Measurements from ENCODE around the gene NDE1.
A peak's percentile ranks its signal among the peaks of the same experiment; 100 is the strongest.

Gene NDE1

DNA sequence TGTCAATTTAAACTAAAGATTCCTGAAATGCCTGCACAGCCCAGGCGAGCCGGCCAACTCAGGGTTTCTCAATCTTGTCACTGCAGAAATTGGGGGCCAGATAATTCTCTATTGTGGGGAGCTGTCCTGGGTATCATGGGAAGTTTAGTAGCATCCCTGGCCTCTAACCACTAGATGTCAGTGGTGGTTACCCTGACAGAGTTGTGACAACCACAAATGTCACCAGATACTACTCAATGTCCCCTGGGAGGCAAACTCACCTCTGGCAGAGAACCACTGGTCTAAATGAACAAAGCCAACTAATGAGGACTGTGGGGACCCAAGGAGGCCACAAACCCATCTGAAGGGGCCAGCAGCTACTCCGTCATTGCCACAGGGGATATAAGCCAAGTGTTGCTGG is 115.8 kb downstream of the NDE1 start:
- H3K4me3 ChIP-seq (ENCODE audit: low read depth, low read length): no peak overlapping the region
- peak; percentile 19 for DNase-seq (ENCODE audit: low read depth)
- TF ChIP-seq, protein P1, sequence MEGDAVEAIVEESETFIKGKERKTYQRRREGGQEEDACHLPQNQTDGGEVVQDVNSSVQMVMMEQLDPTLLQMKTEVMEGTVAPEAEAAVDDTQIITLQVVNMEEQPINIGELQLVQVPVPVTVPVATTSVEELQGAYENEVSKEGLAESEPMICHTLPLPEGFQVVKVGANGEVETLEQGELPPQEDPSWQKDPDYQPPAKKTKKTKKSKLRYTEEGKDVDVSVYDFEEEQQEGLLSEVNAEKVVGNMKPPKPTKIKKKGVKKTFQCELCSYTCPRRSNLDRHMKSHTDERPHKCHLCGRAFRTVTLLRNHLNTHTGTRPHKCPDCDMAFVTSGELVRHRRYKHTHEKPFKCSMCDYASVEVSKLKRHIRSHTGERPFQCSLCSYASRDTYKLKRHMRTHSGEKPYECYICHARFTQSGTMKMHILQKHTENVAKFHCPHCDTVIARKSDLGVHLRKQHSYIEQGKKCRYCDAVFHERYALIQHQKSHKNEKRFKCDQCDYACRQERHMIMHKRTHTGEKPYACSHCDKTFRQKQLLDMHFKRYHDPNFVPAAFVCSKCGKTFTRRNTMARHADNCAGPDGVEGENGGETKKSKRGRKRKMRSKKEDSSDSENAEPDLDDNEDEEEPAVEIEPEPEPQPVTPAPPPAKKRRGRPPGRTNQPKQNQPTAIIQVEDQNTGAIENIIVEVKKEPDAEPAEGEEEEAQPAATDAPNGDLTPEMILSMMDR (IDR thresholded peaks at IDR 0.05; ENCODE audit: control insufficient read depth, extremely low read depth, insufficient read depth): peak; percentile 87

DNA sequence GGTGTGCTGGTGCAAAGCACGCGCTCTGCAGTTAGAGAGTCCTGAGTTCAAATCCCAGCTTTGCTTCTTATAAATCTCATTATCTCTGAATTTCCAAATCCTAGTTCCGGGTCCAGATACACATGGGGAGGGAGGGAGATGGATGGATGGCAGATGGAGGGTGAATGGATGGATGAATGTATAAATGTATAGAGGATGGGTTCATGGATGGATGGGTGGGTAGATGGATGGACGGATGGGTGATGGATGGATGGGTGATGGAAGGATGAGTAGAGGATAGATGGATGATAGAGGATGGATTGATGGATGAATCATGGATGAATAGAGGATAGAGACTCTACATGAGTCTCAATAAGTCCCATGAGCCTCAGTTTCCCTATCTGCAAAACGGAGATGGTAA is 116.9 kb downstream of the NDE1 start:
- DNase-seq (ENCODE audit: low read depth): no peak
- TF ChIP-seq, protein P1 (IDR thresholded peaks at IDR 0.05; ENCODE audit: control insufficient read depth, extremely low read depth, insufficient read depth): no peak
- H3K4me3 ChIP-seq (ENCODE audit: low read depth, low read length): no peak overlapping the region

DNA sequence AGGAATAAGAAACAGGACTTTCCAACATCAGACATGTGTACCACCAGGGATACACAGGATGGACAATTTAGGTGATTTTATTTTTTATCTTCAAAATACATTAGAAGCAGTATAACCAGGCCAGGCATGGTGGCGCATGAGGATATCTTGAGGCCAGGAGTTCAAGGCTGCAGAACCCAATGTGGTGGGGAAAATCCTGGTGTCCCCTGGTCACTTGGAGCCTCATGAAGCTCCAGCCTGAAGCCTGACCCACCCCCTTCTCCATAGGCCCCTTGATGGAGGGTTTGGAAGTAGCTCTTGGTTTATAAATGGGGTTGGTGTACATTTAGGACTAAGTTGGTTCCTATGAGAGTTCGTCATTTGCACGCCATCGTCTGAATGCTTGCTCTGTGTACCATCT is 118.2 kb downstream of the NDE1 start:
- TF ChIP-seq, protein P1 (IDR thresholded peaks at IDR 0.05; ENCODE audit: control insufficient read depth, extremely low read depth, insufficient read depth): no peak
- H3K4me3 ChIP-seq (ENCODE audit: low read depth, low read length): no peak overlapping the region
- DNase-seq (ENCODE audit: low read depth): no peak

DNA sequence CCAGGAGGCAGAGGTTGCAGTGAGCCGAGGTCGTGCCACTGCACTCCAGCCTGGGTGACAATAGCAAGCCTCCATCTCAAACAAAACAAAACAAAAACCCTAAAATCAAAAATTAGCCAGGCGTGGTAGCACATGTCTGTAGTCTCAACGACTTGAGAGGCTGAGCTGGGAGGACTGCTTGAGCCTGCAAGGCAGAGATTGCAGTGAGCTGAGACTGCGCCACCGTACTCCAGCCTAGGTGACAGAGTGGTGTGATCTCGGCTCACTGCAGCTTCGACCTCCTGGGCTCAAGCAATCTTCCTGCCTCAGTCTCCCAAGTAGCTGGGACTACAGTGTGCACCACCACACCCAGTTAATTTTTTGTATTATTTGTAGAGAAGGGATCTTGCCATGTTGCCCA is 119.2 kb downstream of the NDE1 start:
- no peak overlapping the region for H3K4me3 ChIP-seq (ENCODE audit: low read depth, low read length)
- no peak for DNase-seq (ENCODE audit: low read depth)
- TF ChIP-seq, protein P1 (IDR thresholded peaks at IDR 0.05; ENCODE audit: control insufficient read depth, extremely low read depth, insufficient read depth): no peak

DNA sequence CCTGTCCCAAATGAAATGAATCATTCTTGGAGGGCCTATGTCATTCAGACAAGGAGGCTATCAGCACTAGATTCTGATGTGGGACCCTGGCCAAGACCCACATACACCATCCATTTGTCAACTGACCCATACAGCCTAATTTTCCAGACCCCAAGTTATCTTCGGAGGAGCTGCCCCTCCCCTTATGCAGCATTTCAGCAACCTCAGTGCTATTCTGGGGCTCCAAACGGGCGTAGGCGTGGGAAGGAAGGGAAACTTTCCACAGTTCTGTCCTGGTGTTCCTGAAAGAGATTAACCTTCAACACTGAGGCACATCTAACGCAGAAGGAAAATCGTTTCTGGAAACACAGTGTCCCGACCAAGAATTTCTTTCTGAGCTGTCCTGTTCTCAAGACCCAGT is 120.1 kb downstream of the NDE1 start:
- TF ChIP-seq, protein P1 (IDR thresholded peaks at IDR 0.05; ENCODE audit: control insufficient read depth, extremely low read depth, insufficient read depth): no peak
- no peak for DNase-seq (ENCODE audit: low read depth)
- H3K4me3 ChIP-seq (ENCODE audit: low read depth, low read length): no peak overlapping the region

DNA sequence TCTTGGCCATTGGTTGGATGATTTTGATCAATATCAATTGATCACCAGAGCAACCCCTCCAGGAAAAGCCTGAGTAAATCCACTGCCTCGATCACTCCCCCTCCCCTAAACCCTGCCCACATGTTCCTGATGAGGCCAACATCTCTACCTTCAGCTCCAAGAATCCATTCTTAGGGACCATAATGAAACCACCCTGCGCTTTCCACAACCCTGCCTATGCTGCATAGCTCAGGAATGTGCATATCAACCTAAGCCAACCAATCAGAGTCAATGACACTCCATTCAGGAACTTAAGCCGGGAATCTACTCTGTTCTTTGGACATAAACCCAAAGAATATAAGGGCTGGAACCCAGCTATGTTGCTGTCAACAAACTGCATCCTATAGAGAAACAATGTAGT is 120.5 kb downstream of the NDE1 start:
- TF ChIP-seq, protein P1 (IDR thresholded peaks at IDR 0.05; ENCODE audit: control insufficient read depth, extremely low read depth, insufficient read depth): no peak
- H3K4me3 ChIP-seq (ENCODE audit: low read depth, low read length): no peak overlapping the region
- no peak for DNase-seq (ENCODE audit: low read depth)

DNA sequence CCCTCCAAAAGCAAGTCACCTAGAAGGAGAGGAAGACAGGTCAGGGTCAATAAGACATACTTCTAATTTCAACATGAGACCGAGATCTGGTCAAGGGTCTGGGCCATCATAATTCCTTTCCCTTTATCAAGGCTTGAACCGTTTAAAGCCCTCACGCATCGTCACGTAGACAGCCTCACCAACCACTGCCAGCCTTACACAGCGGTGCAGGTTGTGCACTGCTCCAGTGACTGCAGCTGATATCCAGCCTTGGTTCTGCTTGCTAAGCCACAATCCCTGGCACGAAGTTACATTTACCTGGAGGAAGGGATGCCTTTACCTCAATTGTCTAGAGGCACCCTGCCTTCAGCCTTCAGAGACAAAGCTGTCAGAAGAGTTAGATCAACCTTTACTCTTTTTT is 121.6 kb downstream of the NDE1 start:
- TF ChIP-seq, protein P1 (IDR thresholded peaks at IDR 0.05; ENCODE audit: control insufficient read depth, extremely low read depth, insufficient read depth): no peak
- DNase-seq (ENCODE audit: low read depth): no peak
- H3K4me3 ChIP-seq (ENCODE audit: low read depth, low read length): no peak overlapping the region

Measured in LNCaP clone FGC (cell line).